Testis (tissue), 3 donors: ENCODE measurements around the gene SEPTIN5. TPM values are rescaled to one million over a fixed set of nuclear protein-coding genes. Genes with fewer than 3 reads are reported as not detected.

Source experiments
- DNase-seq: peaks from one replicate; pipeline ENCODE4 v3.0.0-alpha.2; 2019
- H3K27ac ChIP-seq, 2 donors: fragments of 200-600 bp; sonication (generic); one replicate each; pipeline ENCODE4 v1.5.1; 2019
- H3K27me3 ChIP-seq: fragments of 200-600 bp; sonication (generic); one replicate; pipeline ENCODE4 v1.5.1; 2019
- H3K36me3 ChIP-seq: fragments of 200-600 bp; sonication (generic); one replicate; pipeline ENCODE4 v1.5.1; 2017; ENCODE audit warnings: low read depth; ENCODE audit errors: missing control alignments
- H3K4me1 ChIP-seq: fragments of 200-600 bp; sonication (generic); one replicate; pipeline ENCODE4 v1.5.1; 2019
- H3K4me3 ChIP-seq, 2 donors: fragments of 200-600 bp; sonication (generic); one replicate each; pipeline ENCODE4 v1.5.1; 2017 to 2019
- H3K9me3 ChIP-seq: fragments of 200-600 bp; sonication (generic); one replicate; pipeline ENCODE4 v1.5.1; 2017
- CTCF ChIP-seq, 3 experiments: fragments of 450-650 bp in 2 of 3; fragments of 200-600 bp in 1 of 3; sonication (generic) in 1 of 3; IDR thresholded peaks; one replicate each; pipeline ENCODE4 v1.5.1; 2016 to 2019; ENCODE audit warnings: antibody characterized with exemption in 3 of 3, mild to moderate bottlenecking in 2 of 3, moderate library complexity in 1 of 3
- POLR2A ChIP-seq: fragments of 450-650 bp; IDR thresholded peaks from one replicate; pipeline ENCODE4 v1.6.1; 2017; ENCODE audit warnings: antibody characterized with exemption, mild to moderate bottlenecking, moderate library complexity
- WGBS, 2 donors: methylation state at CpG; one replicate each; pipeline ENCODE4 v1.1.5; 2018; 5-methylcytosine and 5-hydroxymethylcytosine counted together
- intact Hi-C: fragments of 100-400 bp; cut with DNase I; formaldehyde crosslinking; loops from one replicate; pipeline ENCODE4 v1.15.1; 2023; ENCODE audit warnings: low total_unique reads
- polyA plus RNA-seq: library from polyadenylated mRNA; stranded (reverse); fragments of 350-450 nt; fragmentation: Illumina TruSeq; extraction: RNeasy Lipid Tissue Mini Kit (QIAGEN cat#74804); gene quantifications from one replicate; pipeline ENCODE4 v1.2.3, GENCODE V29; 2014; ENCODE audit warnings: low read depth, low replicate concordance; ENCODE audit not compliant: insufficient read depth
- total RNA-seq, 2 donors: library from RNA; depleted of rRNA; stranded (reverse); fragments of >200 nt; gene quantifications; one replicate each; pipeline ENCODE4 v1.2.3, GENCODE V29; 2016

The SEPTIN5 gene
- total and polyA plus RNA-seq, 3 donors from 2014 or later: 33.9 to 89.3 (median 68.9) TPM

GRCh38 chr22:19772422-19772672 is 58.0 kb downstream of the SEPTIN5 start:
- no peaks in the 10 kb centered on the region for H3K27me3 ChIP-seq
- 60 to 62% methylated on average over 4 of the region's 4 CpGs for WGBS, 2 donors
- no peak for TF ChIP-seq POLR2A
- no peak for TF ChIP-seq CTCF (IDR thresholded peaks at IDR 0.05)
- peaks cover 2% of the 10 kb centered on the region for H3K4me1 ChIP-seq
- no peak overlapping the region for H3K4me3 ChIP-seq
- no peak for DNase-seq
- H3K36me3 ChIP-seq: no peaks in the 10 kb centered on the region
- intact Hi-C loops: no loop called here
- H3K9me3 ChIP-seq: no peaks in the 10 kb centered on the region
- no peak overlapping the region for H3K27ac ChIP-seq

Other genes starting within 250 kb of the SEPTIN5 start
- 10 to 100 TPM; 46.1 to 54.5 TPM for gene UFD1, start 235.3 kb upstream of the SEPTIN5 start, total RNA-seq
- 86.6 TPM for gene UFD1, start 235.3 kb upstream of the SEPTIN5 start, polyA plus RNA-seq
- gene CDC45, start 234.6 kb upstream of the SEPTIN5 start, total RNA-seq: 10 to 100 TPM; 38.8 to 43.7 TPM
- 47.2 TPM for gene CDC45, start 234.6 kb upstream of the SEPTIN5 start, polyA plus RNA-seq
- gene CLDN5, start 190.1 kb upstream of the SEPTIN5 start, total RNA-seq: 10 to 100 TPM; 29.2 to 42.0 TPM
- 10.4 TPM for gene CLDN5, start 190.1 kb upstream of the SEPTIN5 start, polyA plus RNA-seq
- gene GP1BB, start 9.0 kb downstream of the SEPTIN5 start, total RNA-seq: 10 to 100 TPM; 28.0 to 65.1 TPM
- not detected for gene GP1BB, start 9.0 kb downstream of the SEPTIN5 start, polyA plus RNA-seq
- 10 to 100 TPM; 23.3 to 43.4 TPM for gene TBX1, start 46.3 kb downstream of the SEPTIN5 start, total RNA-seq
- 18.1 TPM for gene TBX1, start 46.3 kb downstream of the SEPTIN5 start, polyA plus RNA-seq
- 1 to 10 TPM; 5.5 to 6.9 TPM for gene GNB1L, start 140.4 kb downstream of the SEPTIN5 start, total RNA-seq
- 6.0 TPM for gene GNB1L, start 140.4 kb downstream of the SEPTIN5 start, polyA plus RNA-seq
- 10 to 100 TPM; 11.0 to 14.7 TPM for gene RTL10, start 140.4 kb downstream of the SEPTIN5 start, total RNA-seq
- gene RTL10, start 140.4 kb downstream of the SEPTIN5 start, polyA plus RNA-seq: 10.9 TPM
- 100 to 1,000 TPM; 278 to 427 TPM for gene COMT, start 227.3 kb downstream of the SEPTIN5 start, total RNA-seq
- gene COMT, start 227.3 kb downstream of the SEPTIN5 start, polyA plus RNA-seq: 147 TPM
- 10 to 100 TPM; 36.6 to 49.9 TPM for gene TXNRD2, start 227.3 kb downstream of the SEPTIN5 start, total RNA-seq
- 28.7 TPM for gene TXNRD2, start 227.3 kb downstream of the SEPTIN5 start, polyA plus RNA-seq